KOPT-K1 (cell line): ENCODE measurements around the gene SORCS2.

ENCODE experiments used
- H3K27ac ChIP-seq: fragments of 200-600 bp; sonication (generic); 2 replicates; pipeline ENCODE4 v1.5.1; 2016; ENCODE audit warnings: antibody characterized with exemption, mild to moderate bottlenecking, low read depth, low read length; ENCODE audit not compliant: poor library complexity, severe bottlenecking
- H3K36me3 ChIP-seq: fragments of 200-600 bp; sonication (generic); 2 replicates; pipeline ENCODE4 v1.5.1; 2017; ENCODE audit warnings: antibody characterized with exemption, mild to moderate bottlenecking, low read length, moderate library complexity; ENCODE audit not compliant: insufficient read depth
- H3K9me3 ChIP-seq: fragments of 200-600 bp; sonication (generic); 2 replicates; pipeline ENCODE4 v1.5.1; 2017; ENCODE audit warnings: antibody characterized with exemption, low read length, mild to moderate bottlenecking; ENCODE audit not compliant: insufficient read depth, poor library complexity, severe bottlenecking

Gene SORCS2

GRCh38 chr4:7786517-7786916 is 594.2 kb downstream of the SORCS2 start:
- no peaks in the 10 kb centered on the region for H3K36me3 ChIP-seq
- no peaks in the 10 kb centered on the region for H3K9me3 ChIP-seq
- no peak overlapping the region for H3K27ac ChIP-seq

DNA sequence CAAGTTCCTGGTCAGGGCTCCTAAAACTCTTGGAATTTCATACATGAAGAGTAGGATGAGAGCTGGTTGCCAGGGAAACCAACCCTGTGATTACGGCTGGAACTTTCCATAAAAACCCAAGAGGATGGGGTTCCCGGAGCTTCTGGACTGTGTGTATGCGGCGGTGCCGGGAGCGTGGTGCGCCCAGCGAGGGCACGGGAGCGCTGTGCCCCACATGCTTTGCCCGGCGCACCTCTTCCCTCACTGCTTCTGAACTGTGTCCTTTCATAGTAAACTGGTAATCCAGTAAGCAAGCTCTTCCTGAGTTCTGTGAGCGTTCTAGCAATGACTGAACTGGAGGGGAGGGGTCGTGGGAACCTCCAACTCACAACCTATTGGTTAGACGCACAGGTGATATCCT is 594.7 kb downstream of the SORCS2 start:
- Histone ChIP-seq H3K9me3 (no peaks in the 10 kb centered on the region), H3K36me3 (no peaks in the 10 kb centered on the region), H3K27ac (no peak overlapping the region)

DNA sequence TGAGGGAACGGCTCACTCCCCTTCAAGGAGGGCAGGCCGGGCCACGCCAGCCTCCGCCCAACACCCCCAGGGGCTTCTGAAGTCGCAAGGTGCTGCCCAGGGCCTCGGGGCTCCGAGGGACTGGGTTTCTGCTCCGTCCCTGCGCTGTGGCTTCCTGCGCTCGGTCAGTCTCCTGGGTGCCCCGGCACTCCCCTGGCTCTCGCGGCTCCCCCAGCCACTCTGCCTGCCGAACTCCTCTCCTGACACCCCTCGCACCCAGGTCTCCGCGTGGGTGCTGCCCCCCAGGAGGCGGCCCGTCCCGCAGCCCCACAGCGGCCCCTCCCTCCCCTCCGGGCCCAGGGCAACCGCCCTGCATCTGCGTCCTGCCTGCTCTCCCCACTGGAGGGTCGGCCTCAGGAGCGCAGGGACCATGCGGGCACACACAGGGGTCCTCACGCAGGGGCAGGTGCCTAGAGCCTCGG is 595.4 kb downstream of the SORCS2 start:
- H3K9me3 ChIP-seq, result no peaks in the 10 kb centered on the region
- H3K36me3 ChIP-seq, result no peaks in the 10 kb centered on the region
- H3K27ac ChIP-seq, result no peak overlapping the region

GRCh38 chr4:7788193-7788592 is 595.9 kb downstream of the SORCS2 start:
- Histone ChIP-seq H3K27ac (no peak overlapping the region), H3K9me3 (no peaks in the 10 kb centered on the region), H3K36me3 (no peaks in the 10 kb centered on the region)

DNA sequence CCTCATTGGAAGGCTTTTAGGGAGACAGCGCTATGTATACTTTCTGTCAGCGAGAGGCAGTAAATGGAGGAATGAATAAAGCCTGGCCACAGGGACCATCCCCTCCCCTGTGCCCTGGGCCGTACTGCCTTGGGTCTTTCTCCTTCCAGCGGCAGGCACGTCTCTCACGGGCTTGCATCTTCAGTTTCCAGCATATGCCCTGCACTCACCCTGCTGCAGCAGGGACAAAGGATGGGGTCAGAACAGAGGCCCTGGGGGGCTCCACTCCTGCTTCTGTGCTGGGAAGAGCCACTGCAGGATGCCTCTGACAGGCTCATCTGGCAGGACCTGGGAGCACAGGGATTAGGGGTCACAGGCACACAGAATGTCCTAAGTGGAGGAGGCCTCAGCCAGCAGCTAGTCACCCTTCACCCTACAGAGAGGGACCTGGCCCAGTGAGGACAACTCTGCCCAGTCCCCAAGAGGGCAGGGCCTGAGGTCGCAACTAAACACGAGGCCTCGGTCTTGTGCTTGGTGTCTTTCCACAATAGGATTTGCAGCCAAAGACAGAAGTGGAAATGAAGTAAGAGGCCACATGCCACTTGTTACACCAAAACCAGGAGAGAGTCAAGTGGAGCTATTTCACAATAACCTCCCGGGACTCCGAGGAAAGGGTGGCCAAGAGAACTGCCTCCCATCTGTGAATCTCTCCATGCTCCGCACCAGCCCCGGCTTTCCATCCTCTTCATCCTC is 596.5 kb downstream of the SORCS2 start:
- no peak overlapping the region for H3K27ac ChIP-seq
- no peaks in the 10 kb centered on the region for H3K36me3 ChIP-seq
- H3K9me3 ChIP-seq, result no peaks in the 10 kb centered on the region

DNA sequence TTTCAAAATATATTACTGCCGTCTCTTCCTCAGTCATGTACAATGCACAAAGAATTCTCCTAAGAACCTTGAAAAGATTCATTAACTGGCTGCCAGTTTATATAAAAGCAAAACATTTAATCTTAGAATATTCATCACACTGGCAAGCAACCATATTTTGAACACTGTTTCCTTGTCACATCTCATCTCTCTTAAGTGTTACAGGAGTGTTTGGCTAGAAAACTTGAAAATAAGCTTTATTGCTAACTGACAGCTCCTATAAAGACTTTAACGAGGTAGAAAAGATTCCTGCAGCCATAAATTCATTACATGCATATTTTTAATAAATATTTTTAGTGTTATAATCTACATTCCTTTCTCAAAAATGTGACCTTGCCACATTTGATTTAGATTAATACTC is 597.7 kb downstream of the SORCS2 start:
- Histone ChIP-seq H3K36me3 (no peaks in the 10 kb centered on the region), H3K9me3 (no peaks in the 10 kb centered on the region), H3K27ac (no peak overlapping the region)

- Histone ChIP-seq H3K9me3 (no peaks in the 10 kb centered on the region), H3K27ac (no peak overlapping the region), H3K36me3 (no peaks in the 10 kb centered on the region)
These were observed 598.7 kb downstream of the SORCS2 start for GRCh38 chr4:7790999-7791398.
